Fibroblast of the conjunctiva (primary cell): ENCODE data around the gene TAB2.

Source experiments
- DNase-seq: peaks from one replicate; pipeline ENCODE4 v3.0.0-alpha.2; 2010; ENCODE audit warnings: low read depth

Gene TAB2, protein sequence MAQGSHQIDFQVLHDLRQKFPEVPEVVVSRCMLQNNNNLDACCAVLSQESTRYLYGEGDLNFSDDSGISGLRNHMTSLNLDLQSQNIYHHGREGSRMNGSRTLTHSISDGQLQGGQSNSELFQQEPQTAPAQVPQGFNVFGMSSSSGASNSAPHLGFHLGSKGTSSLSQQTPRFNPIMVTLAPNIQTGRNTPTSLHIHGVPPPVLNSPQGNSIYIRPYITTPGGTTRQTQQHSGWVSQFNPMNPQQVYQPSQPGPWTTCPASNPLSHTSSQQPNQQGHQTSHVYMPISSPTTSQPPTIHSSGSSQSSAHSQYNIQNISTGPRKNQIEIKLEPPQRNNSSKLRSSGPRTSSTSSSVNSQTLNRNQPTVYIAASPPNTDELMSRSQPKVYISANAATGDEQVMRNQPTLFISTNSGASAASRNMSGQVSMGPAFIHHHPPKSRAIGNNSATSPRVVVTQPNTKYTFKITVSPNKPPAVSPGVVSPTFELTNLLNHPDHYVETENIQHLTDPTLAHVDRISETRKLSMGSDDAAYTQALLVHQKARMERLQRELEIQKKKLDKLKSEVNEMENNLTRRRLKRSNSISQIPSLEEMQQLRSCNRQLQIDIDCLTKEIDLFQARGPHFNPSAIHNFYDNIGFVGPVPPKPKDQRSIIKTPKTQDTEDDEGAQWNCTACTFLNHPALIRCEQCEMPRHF

DNA sequence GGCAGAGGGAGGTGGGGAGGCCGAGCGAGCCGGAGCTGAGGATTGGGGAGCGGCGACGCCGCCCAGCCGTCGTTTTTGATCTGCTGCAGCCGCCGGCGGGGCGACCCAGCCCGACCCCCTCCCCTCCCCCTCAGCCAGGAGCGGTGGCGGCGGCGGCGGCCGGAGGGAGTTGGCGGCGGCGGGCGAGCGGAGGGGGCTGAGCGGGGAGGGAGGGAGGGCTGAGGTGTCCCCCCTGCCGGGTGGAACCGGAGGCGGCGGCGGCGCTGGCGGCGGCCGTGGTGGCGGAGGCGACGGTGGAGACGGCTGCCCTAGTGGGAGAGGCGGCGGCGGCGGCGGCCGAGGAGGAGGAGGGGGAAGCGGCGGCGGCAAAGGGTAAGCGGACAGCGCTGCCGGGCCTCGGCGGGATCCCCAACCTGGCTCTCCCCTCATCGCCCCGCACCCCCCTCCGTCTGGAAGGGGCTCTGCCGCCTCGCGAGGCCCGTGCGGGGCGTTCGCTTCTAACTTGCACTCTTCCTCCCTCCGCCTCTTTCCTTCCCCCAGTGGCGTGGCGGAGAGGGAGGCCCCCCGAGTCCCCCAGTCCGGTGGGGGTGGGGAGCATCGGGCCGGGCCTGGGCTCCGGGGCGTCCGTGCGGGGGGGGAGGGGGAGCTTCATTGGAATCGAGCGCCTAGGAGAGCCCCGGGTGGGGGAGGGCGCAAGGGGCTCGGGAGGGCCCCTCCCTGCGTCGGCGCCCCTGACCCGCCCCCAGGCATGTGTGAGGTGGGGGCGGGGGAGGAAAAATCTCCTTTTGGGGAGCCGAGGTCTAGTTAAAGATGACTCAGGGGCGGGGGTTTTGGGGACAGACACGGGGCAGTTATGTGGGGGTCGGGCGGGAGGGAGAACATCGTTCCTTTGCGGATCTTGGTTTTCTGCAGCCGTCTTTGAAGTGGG lies at the start of gene TAB2:
Gene TAB2, plus strand, starts transcription at position 69 of the 928 bp plus-strand sequence. CDS start 52,286 bp downstream, outside the sequence.
- DNase-seq, result no peak

DNA sequence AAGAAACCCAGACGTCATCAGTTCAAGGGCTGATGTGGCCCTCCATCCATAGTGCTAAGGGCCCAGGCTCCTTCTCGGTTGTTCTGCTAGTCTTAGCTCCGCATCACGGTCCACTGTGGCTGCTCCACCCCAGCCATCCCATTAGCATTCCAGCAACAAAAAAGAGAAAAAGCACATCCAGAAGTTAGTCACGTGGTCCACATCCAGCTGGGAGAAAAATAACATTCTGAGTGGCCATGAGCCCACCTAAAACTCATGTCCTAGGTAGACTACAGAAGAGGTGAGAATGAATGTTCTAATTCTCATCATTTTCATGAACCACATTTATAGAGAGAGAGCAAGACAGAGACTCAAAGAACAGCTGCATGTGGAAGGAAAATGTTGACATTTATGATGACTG lies 49.4 kb upstream of the TAB2 start:
- no peak for DNase-seq

DNA sequence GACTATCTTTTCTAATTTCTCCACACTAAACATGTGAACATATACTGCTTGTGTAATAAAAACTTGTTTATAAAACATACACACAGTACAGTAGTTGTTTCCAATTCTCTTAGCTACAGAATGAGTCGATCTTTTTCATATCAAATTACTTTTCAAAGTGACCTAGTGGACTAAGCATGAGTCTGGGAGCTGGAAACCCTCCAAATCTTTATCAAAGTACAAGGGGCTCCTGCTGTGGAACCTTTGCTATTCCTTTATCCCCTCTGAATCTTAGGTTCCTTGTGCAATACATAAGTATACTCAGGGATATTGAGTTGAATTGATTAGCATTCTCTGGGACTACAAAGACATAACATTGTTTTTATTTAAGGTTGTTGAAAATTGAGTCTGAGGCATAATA lies 48.7 kb upstream of the TAB2 start:
- DNase-seq, result no peak

DNA sequence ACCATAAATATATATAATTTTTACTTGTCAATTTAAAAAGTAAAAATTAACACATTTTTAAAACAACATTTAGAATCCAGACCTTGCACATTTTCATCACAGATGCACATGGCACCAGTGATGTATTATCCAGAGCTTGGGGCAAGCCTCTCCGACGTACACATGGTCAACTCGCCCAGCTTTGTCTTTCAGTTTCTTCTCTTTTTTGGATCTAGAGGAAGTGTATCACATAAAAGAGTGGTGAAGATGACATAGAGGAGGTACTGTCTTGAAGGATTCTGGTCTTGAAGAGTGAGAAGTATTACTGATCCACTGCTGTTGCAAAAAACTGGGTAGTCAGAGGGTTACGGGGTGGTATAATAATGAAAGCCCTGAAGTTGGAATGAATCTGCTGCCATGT lies 46.9 kb upstream of the TAB2 start:
- no peak for DNase-seq

DNA sequence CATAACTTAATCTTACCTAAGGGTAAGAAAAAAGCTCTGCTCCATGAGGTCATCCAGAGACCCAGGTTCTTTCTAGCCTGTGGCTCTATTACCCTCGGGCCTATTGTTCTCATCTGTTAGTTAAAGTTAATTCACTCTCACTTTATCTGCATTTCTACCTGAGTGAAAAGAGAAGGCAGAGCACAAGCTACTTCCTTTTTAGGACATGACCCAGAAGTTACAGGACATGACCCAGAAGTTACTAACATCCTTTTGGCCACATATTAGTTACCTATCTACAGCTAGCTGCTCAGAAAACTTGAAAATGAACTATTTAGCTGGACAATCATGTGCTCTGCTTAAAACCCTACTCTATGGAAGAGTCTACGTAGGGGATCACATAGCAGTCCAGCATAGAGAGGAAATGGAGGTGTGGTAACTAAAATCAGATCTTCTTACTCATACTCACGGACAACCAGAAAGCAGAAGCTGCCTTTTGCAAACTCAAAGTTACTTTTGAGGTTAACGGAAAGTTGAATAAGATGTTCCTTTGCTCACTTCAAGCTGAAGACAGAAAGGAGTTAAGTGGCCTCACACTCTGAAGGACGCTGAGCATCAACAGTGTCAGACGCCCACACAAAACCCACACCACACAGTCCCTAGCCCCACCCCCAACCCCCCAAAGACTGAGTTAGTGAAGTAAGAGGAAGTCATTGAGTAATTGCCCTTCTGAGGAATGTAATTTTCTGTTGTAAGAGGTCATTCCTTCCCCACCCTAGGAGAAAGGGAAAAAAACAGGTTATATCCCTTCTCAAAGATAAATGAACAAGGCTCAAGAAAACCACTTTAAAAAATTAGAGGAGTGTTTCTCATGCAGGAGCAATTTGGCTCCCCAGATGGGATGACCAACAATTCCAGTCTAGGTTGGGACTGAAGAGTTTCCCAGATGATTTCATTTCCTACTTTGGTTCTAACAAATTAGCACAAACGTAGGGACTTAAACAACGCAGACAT lies 45.9 kb upstream of the TAB2 start:
- no peak for DNase-seq

DNA sequence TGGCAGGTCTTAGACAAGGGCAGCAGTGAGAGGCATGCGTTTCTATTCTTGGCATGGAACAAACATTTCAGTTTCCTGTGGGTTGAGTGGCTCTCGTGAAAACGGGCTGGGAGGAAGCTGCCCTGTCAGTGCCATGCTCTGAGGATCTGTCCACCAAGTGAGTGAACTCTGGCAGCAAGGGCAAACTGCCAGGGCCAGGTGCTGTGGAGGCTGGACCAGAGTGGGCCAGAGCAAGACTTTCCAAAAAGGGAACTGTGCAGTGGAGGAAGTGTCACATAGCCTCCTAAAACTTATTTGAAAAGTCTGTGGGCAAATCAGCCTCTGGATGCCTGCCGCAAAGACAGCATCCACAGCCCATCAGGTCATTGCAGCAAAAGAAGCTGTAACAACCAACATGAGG lies 44.2 kb upstream of the TAB2 start:
- no peak for DNase-seq

DNA sequence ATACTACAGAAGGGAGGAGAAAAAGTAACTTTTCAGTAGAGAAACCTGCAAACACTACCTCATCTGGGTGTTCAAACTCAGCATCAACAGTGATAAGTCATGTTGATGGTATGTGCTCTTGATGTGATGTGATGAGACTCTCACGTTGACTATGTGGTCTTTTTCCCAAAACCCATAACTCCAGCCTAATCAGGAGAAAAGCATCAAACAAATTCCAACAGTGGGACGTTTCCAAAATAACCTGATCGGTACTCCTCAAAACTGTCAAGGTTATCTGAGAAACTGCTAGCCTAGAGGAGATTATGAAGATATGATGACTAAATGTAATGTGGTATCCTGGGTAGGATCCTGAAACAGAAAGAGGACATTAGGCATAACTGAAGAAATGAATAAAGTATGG lies 41.9 kb upstream of the TAB2 start:
- no peak for DNase-seq

DNA sequence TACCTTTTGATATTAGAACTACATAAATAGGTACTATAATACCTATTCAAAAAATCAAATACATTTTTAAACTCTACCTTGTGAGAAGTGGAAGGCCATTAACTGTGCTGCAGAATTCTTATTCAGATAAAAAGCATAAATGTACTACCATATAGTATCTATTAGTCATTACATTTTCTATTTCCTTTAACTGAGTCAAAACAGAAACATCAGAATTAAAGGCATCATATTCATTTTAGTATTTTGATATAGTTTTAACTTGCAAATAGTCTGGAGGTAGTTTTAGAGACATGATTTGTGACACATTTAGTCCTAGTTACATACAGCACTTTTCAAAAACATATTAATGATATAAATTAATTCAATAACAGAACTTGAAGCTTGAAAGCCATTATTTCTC lies 39.9 kb upstream of the TAB2 start:
- no peak for DNase-seq

DNA sequence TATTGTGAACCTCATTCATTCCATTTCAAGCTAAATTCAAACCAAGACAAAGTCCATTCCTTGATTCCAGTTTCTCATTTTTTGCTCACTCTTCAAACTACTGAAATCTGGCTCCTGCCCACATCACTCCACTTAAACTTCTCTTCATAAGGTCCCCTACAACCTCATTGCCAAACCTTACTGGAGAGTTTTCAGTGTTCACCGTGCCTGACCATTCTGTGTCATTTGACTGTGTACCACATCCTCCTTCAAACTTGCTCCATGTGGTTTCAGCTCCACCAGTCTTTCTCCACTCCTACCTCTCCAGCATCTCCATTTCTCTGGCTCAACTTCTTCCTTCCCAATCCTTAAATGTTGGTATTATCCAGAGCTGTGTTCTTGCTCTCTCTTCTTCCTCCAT lies 38.5 kb upstream of the TAB2 start:
- no peak for DNase-seq

DNA sequence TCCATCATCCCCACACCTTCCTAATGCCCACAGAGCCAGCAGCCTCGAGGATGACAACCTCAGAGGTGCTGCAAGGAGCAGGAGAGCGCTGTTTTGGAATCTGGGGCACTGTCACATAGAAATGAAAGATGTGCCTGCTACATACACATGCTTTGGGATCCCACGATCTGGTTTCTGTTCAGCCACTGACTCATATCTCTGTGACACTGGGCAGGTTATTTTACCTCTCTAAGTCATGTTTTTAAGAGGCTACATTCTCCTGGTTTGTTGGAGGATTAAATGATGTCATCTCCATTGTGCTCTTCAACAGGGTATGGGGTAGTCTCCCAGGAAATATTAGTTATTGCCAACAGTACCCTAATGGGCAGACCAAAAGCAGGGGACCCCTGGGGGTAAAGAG lies 32.6 kb upstream of the TAB2 start:
- no peak for DNase-seq

DNA sequence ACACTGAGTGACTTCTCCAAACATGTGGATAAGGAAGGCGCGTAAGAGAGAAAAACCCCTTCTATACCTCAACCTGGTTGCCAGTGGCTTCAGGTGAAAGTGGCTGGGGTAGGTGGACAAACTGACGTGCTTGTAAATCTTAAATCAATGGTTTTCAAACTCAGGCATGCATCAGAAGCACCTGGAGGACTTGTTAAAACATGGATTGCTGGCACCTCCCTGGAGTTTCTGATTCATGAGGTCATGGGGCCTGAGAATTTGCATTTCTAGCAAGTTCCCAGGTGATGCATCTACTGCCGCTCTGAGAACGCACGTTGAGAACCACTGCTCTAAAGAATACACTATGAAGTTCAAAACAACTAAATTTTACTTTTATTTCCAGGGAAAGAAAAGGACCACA lies 31.9 kb upstream of the TAB2 start:
- no peak for DNase-seq

DNA sequence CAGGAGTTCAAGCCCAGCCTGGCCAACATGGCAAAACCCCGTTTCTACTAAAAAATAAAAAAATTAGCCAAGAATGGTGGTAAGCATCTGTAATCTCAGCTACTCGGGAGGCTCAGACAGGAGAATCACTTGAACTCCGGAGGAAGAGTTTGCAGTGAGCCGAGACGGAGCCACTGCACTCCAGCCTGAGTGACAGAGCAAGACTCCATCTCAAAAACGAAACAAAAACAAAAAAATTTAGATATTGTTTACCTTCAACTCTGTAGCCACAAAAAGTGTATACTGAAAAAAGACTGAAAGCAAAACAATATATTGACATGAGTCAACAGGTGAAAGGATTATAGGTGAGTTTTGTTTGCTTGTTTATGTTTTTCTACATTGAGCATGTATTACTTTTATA lies 30.6 kb upstream of the TAB2 start:
- no peak for DNase-seq

DNA sequence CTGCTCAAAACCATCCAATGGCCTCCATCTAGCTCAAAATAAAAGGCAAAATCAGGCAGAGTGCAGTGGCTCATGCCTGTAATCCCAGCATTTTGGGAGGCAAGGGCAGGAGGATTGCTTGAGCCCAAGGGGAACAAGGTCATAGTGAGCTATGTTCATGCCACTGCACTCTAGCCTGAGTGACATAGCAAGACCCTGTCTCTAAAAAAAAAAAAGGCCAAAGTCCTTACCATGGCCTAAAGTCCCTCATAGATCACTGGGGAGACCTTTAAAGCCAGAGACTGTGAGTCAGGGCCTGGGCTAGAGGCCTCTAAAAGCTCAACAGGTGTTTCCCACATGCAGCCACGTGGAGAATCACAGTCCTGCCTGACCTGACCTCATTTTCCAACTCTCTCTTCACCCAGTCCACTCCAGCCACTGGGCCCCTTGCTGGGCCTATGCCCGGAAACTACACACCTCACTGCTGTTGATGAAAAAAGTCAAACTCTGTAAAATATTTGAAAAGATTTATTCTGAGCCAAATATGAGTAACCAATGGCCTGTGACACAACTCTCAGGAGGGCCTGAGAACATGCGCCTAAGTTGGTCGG lies 28.2 kb upstream of the TAB2 start:
- no peak for DNase-seq

DNA sequence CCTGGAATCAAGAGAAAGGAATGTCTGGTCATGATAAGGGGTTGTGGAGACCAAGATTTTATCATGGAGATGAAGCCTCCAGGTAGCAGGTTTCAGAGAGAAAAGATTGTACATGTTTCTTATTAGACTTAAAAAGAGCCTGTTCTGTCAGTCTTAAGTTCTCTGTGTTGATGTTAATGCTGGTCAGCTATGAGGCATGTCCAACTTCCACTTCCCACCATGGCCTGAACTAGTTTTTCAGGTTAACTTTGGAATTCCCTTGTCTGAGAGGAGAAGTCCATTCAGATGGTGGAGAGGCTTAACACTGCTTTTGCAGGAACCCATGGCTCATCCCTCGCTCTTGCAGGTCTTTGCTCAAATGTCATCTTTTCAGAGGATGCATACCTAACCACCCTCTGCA lies 27.5 kb upstream of the TAB2 start:
- no peak for DNase-seq

DNA sequence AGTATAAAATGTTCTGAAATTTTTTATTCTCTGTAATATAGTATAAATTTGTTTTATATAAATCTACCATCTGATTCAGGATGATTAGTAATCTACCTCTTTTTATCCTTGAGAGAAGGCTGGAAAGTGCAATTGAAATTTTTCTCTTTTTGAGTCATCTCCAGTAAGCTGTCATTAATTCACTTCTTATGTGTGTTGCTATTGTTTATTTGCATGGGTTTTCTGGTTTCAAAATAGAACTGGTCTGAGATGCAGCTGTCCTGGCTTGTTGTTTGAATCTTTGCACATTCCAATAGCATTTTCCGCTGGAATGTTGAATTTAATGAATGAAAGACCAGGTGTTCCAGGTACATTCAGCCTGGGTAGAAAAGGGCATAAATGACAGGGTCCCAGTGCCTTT lies 24.3 kb upstream of the TAB2 start:
- DNase-seq, result no peak

DNA sequence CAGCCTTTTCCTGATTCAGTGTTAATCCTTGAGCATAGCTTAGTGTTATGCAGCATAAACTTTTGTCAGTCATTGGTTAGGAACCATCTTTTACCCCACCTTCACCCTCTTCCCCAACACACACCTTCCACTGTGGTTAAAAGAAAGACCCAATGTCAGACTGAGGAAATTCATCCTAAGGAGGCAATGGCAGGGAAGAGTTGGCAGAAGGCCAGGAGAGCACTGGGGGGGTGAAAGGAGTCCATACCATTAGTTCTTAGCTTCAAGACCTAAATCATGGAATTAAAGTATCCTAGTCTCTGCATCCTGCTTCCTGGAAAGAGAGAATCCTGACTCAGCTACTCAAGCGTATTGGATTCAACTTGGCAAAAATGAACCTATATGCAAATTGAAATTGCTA lies 16.9 kb upstream of the TAB2 start:
- DNase-seq, result no peak

DNA sequence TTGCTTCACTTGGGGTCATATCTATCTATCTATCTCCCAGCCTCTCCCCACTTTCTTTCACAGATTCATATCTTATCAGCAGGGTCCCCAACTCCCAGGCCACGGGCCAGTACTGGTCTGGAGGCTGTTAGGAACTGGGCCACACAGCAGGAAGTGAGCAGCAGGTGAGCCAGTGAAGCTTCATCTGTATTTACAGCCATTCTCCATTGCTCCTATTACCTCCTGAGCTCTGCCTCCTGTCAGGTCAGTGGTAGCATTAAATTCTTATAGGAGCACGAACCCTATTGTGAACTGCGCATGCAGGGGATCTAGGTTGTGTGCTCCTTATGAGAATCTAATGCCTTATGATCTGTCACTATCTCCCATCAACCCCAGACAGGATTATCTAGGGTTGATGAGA lies 14.8 kb upstream of the TAB2 start:
- no peak for DNase-seq

DNA sequence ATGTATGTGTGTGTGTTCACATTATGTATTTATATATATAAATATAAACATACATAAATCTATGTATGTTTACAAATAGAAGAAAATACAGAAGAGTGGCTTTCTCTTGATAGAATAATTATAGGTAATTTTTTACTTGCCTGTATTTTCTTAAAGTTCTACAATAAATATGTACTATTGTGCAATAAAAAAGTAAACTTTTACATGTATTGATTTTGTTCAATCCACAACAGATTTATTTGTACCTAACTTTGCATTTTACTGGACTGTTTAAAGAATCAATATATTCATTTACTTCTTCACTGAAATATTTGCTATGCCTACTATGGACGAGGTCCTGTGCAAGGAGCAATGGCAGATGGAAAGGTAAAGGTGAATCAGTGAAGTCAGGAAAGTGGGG lies 14.0 kb upstream of the TAB2 start:
- DNase-seq, result no peak

DNA sequence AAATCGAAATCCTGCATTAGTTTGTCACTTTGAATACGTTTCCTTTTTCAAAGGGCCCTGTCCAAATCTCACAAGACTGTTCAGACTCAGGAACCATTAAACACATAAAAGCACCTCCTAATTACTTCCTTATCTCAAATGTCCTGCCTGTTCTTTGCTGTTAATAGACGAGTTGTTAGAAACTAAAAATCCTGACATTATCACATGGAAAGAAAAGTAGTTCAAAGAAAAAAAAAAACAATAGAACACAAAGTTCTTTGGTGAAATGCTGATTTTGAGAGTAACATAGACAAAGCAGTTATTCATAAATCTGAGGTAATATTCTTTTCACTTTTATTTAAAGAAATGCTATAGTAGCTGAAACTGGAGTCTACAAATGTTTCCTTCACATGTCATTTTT lies 12.1 kb upstream of the TAB2 start:
- no peak for DNase-seq

DNA sequence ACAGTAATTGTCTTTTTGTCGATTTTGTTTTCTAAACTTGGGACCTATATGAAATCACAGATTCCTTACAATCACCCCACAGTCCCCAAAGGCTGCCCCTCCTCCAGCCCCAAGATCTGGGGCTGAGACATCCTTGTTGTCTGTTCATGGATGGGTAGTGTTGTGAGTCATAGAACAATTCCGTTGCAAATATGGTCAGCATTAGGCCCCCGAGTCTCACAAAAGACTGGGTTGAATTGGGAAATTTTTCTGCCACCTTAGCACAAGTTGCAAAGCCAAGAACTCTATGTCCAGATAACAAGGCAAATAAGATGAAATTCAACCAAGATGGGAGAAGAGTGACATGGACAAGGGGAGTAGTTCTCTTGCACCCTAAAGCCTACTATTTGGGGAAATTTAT lies 10.5 kb upstream of the TAB2 start:
- DNase-seq, result peak; percentile 18

DNA sequence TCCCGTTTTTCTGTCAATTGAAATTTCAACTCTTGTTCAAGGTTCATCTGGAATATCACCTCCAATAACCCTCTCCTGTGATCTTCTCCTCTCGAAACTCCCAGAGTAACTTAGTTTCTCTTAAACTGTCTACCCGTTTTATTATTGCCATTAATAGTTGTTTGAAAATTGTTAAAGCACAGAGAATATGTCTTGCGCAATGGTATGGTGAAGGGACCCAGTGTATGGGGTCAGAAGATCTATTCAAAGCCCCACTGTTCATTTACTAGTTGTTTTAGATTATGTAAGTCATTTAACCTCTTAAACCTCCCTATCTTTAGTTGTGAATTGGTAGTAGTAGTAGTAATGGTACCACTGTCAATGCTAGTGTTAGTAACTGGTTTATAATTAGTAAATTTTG lies 6.2 kb upstream of the TAB2 start:
- no peak for DNase-seq
